IMR-90 (cell line): ENCODE measurements around the gene CLEC16A.

ENCODE experiments used
- BHLHE40 ChIP-seq: fragments of 150-350 bp; IDR thresholded peaks from 2 replicates; pipeline ENCODE4 v1.6.1; 2016; ENCODE audit warnings: mild to moderate bottlenecking, low read depth, low read length
- CEBPB ChIP-seq: IDR thresholded peaks from 2 replicates; pipeline ENCODE4 v1.6.1; 2012; ENCODE audit warnings: low read depth, low read length, improper control_type of control experiment
- CHD1 ChIP-seq: IDR thresholded peaks from 2 replicates; pipeline ENCODE4 v1.6.1; 2012; ENCODE audit warnings: low read depth, low read length, improper control_type of control experiment
- FOS ChIP-seq: fragments of 150-350 bp; IDR thresholded peaks from 2 replicates; pipeline ENCODE4 v1.6.1; 2016; ENCODE audit warnings: low read depth, low read length
- MXI1 ChIP-seq: IDR thresholded peaks from 2 replicates; pipeline ENCODE4 v1.6.1; 2012; ENCODE audit warnings: low read depth, mild to moderate bottlenecking, low read length, moderate library complexity, borderline replicate concordance
- POLR2A ChIP-seq: IDR thresholded peaks from 2 replicates; pipeline ENCODE4 v1.6.1; 2012; ENCODE audit warnings: mild to moderate bottlenecking, low read depth, low read length
- RAD21 ChIP-seq: IDR thresholded peaks from 2 replicates; pipeline ENCODE4 v1.6.1; 2012; ENCODE audit warnings: low read length, improper control_type of control experiment
- SMC3 ChIP-seq: fragments of 150-350 bp; IDR thresholded peaks from 2 replicates; pipeline ENCODE4 v1.6.1; 2016; ENCODE audit warnings: low read depth, mild to moderate bottlenecking, antibody characterized with exemption, low read length, moderate library complexity
- TF ChIP-seq, protein P1 (sequence below): conservative IDR thresholded peaks from 2 replicates; pipeline ENCODE4 v1.5.1; 2012; ENCODE audit warnings: mild to moderate bottlenecking, low read depth, low read length, improper control_type of control experiment
- TF ChIP-seq, protein P2 (sequence below): fragments of 150-350 bp; IDR thresholded peaks from 2 replicates; pipeline ENCODE4 v1.6.1; 2016; ENCODE audit warnings: low read depth, mild to moderate bottlenecking, low read length, moderate library complexity, borderline replicate concordance
- TF ChIP-seq, protein P3 (sequence below): fragments of 150-350 bp; IDR thresholded peaks from 2 replicates; pipeline ENCODE4 v1.6.1; 2017; ENCODE audit warnings: mild to moderate bottlenecking, antibody characterized with exemption, low read length, low read depth

DNA sequence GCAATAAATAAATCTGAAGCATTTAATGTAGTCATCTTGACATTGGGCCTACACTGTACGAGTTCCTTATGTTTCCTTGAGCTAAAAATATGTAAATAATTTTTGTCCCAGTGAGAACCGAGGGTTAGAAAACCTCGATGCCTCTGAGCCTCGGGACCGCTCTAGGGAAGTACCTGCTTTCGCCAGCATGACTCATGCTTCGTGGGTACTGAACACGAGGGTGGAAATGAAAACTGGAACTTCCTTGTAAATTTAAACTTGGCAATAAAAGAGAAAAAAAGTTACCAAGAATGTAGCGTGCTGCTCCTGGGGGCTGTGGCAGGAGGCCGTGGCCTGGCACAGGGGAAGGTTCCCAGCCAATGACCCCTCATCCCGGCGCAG, 237.5 kb downstream of the CLEC16A start:
- TF ChIP-seq, protein P1, sequence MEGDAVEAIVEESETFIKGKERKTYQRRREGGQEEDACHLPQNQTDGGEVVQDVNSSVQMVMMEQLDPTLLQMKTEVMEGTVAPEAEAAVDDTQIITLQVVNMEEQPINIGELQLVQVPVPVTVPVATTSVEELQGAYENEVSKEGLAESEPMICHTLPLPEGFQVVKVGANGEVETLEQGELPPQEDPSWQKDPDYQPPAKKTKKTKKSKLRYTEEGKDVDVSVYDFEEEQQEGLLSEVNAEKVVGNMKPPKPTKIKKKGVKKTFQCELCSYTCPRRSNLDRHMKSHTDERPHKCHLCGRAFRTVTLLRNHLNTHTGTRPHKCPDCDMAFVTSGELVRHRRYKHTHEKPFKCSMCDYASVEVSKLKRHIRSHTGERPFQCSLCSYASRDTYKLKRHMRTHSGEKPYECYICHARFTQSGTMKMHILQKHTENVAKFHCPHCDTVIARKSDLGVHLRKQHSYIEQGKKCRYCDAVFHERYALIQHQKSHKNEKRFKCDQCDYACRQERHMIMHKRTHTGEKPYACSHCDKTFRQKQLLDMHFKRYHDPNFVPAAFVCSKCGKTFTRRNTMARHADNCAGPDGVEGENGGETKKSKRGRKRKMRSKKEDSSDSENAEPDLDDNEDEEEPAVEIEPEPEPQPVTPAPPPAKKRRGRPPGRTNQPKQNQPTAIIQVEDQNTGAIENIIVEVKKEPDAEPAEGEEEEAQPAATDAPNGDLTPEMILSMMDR = no peak
- TF ChIP-seq POLR2A (no peak), SMC3 (no peak), RAD21 (no peak), BHLHE40 (0 out of 2 replicates have a peak, but pooled peaks have one; percentile 8), CHD1 (no peak), FOS (peak; percentile 44; the same call in 1 of the 2 replicates), CEBPB (no peak), MXI1 (no peak)
- TF ChIP-seq, protein P2, sequence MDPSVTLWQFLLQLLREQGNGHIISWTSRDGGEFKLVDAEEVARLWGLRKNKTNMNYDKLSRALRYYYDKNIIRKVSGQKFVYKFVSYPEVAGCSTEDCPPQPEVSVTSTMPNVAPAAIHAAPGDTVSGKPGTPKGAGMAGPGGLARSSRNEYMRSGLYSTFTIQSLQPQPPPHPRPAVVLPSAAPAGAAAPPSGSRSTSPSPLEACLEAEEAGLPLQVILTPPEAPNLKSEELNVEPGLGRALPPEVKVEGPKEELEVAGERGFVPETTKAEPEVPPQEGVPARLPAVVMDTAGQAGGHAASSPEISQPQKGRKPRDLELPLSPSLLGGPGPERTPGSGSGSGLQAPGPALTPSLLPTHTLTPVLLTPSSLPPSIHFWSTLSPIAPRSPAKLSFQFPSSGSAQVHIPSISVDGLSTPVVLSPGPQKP = no peak
- TF ChIP-seq, protein P3, sequence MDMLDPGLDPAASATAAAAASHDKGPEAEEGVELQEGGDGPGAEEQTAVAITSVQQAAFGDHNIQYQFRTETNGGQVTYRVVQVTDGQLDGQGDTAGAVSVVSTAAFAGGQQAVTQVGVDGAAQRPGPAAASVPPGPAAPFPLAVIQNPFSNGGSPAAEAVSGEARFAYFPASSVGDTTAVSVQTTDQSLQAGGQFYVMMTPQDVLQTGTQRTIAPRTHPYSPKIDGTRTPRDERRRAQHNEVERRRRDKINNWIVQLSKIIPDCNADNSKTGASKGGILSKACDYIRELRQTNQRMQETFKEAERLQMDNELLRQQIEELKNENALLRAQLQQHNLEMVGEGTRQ = no peak
